GM04504 (cell line): Measurements from ENCODE around the gene SGK1.
"Not testable (repeated sequence)": the region's sequence is repeated elsewhere in the genome, so short reads cannot be mapped to it uniquely, and the experiment has no call there.

Experiments used
- DNase-seq: peaks from one replicate; pipeline ENCODE4 v3.0.0-alpha.2; 2012; ENCODE audit warnings: low read depth

Gene SGK1

DNA sequence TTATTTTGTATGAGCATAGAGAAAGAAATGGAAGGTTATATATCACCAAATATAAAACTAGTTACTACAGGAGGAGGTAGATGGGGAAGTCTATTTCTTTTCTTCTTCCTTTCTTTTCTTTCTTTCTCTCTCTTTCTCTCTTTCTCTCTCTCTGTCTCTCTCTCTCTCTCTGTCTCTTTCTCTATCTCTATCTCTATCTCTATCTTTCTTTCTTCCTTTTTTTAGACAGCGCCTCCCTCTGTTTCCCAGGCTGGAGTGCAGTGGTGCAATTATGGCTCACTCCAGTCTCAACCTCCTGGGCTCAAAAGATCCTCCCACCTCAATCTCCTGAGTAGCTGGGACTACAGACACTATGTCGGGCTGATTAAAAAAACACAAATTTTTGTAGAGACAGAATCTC is 10.2 kb upstream of the SGK1 start:
- DNase-seq, result no peak

- not testable (repeated sequence) for DNase-seq
These were observed 8.3 kb upstream of the SGK1 start for GRCh38 chr6:134326192-134326591.

DNA sequence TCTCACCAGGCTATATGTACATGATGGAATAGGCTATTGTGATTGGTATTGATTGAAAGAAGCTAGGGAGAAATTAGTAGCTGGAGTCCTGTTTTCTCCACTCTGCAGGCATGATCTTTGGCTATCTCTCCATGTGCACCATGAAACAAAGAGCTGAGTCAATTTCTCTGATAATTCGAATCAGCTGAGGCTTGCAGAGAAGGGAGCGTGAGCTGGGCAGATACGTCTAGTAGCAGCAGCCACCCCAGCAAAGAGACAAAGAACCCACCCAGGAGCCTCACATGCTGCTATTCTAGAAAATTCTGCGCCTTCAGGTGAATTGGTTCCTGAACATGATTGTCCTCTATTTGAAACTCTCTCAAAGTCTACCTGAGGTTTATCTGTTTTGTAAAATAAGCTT is 6.9 kb upstream of the SGK1 start:
- no peak for DNase-seq

GRCh38 chr6:134324141-134324540 is 6.2 kb upstream of the SGK1 start:
- DNase-seq, result no peak

DNA sequence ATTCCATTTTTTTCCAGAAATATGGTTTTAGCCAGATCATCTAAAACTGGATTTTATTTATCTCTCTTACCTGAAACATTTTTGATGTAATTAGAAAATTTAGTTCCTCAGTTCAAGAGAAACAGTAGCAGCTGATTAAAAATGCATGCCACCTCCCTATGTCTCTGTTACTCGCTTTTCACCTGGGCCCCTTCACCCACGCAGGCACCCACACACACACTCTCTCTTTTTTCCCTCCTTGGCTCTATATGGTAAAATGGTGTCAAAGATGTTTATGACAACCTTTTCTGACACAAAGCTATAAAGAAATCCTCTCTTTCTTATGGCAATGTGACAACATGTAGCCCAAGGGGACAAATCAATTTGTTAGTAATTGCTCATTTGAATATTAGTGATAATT is 5.8 kb upstream of the SGK1 start:
- no peak for DNase-seq

GRCh38 chr6:134323294-134323693 is 5.4 kb upstream of the SGK1 start:
- DNase-seq, result no peak

DNA sequence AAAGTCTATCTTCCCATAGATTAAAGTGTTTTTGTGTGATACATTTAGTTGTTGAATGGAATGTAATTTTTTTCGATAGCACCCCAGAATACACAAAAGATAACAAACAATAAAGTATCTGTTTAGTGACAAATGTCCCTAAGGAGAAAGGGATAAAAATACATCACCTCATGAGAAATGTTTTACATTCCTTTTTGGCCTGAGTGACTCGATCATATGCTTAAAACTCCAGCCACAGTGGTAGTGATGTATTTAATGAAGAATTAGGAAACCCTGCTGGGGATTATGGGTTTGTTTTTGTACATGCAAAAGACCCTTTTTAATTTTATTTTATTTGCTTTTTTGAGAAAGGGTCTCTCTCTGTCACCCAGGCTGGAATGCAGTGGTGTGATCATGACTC is 4.3 kb upstream of the SGK1 start:
- no peak for DNase-seq

DNA sequence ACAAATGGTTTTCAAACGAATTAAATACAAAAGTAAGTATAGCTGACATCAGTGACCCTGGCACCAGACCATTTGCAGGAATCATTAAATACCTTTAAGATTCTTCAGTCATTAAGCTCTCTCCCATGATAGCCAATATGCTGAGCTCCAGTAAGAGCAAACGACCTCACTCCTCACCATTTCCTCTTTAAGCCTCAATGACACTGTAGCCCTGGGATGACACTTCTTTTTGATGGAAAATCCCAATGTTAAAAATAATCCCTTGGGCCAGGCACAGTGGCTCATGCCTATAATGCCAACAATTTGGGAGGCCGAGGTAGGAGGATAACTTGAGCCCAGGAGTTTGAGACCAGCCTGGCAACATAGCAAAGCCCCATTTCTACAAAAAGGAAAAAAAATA is 3.3 kb upstream of the SGK1 start:
- DNase-seq, result no peak

DNA sequence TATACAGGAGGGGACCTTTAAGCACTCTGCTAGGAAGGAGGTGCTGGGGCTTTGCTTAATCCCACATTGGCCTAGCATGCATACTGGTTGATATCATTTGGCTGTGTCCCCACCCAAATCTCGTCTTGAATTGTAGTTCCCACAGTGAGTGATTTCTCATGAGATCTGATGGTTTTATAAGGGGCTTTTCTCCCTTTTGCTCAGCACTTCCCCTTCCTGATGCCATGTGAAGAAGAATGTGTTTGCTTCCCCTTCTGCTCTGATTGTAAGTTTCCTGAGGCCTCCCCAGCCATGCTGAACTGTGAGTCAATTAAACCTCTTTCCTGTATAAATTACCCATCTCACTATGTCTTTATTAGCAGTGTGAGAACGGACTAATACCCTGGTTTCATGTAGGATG is 1.8 kb upstream of the SGK1 start:
- not testable (repeated sequence) for DNase-seq

DNA sequence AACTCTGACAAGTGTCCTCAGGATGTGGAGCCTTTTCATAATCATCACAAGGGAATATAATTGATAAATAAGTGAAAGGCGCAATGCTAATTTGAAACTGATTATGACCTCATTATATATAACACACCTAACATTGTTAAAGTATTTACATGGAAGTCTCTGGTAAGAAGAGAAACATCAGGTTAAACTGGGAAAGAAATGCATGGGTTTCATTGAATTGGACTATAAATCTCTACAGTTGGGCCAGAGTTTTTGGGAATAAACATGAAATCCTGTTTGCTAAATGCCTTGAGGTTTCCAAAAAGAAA is 1.0 kb upstream of the SGK1 start:
- no peak for DNase-seq

- no peak for DNase-seq
These were observed 493 bp upstream of the SGK1 start for GRCh38 chr6:134318236-134318973.

DNA sequence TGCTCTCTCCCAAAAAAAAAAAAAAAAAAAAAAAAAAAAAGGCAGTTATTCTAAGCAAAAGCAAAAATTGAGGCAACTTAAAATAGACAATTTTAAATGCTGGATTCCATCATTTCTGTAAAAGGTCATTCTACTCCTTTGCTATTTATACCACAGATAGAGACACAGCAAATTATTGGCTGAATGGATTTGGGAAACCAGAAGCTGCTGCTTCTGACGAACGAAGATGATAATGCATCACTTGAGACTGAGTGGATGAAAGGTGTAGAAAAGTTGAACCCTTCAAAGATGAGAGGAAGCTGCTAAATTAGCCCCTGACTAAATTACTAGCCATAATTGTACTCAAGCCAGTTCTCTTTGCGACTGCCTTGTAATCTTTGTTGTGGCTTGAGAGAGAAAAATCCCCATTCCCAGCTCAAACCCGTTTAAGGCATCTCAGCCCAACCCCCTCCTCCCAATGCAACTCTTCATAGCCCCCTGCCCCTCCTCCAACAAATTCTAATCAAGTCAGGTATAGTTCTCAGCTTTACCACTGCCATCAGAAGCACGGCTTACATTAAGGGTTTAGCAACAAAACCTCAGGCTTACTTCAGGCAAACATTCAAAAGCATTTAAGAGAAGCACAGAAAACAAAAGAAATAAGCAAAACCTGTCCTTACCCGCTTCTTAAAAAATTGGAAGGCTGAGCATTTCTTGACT is 1.0 kb downstream of the SGK1 start:
- no peak for DNase-seq

DNA sequence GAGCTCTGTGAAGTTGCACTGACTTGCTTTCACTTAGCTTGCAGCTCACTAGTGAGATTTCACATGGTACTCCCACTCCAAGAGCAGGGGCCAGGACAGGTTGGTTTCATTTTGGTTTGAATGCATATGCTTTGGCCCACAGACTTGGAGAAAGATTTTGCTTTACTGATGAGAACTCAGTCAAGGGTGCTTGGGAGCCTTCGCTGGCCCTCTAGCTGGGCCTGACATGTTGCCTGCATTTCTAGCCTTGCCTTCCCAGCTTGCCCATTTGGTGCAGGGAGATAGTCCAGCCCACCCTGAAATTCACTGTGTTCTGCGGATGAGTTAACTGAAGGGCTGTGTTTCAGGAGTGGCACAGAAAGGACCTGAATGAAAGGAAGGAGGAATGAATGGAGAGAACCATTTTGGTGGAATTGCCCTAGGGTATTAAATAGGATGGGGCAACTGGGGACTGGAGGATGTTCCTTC is 1.9 kb downstream of the SGK1 start:
- DNase-seq, result no peak

GRCh38 chr6:134315189-134315588 is 2.7 kb downstream of the SGK1 start:
- no peak for DNase-seq

- DNase-seq, result no peak
These were observed 3.7 kb downstream of the SGK1 start for GRCh38 chr6:134314006-134314821.

DNA sequence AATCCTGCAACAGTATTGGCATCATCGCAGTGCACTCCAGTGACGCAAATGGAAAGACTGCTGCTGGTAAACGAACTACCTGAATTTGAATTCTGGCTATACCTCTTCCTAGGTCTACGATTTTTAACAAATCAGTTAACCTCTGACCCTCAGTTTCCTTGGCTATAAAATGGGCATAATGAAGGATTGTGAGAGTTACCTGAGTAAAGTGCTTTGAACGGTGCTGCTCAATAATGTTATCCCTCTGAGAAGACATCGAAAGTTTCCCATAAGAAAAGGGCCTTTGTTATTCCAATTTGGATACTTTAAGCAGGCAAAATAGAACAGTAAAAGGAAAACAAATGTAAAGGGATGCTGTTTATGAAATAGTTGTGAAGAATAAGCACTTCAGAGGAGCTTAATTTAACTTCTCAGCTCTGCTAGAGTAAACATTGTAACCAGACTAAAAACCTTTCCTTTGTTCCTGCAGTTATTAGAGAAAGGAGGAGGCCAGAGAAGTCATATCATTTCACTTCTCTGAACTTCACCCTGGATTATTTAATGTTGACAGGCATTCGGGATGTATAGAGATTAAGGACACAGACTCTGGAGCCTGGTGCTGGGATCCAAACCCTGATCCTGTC is 5.8 kb downstream of the SGK1 start:
- no peak for DNase-seq

GRCh38 chr6:134310817-134311216 is 7.1 kb downstream of the SGK1 start:
- DNase-seq, result no peak

GRCh38 chr6:134309983-134310605 is 7.8 kb downstream of the SGK1 start:
- DNase-seq, result no peak

DNA sequence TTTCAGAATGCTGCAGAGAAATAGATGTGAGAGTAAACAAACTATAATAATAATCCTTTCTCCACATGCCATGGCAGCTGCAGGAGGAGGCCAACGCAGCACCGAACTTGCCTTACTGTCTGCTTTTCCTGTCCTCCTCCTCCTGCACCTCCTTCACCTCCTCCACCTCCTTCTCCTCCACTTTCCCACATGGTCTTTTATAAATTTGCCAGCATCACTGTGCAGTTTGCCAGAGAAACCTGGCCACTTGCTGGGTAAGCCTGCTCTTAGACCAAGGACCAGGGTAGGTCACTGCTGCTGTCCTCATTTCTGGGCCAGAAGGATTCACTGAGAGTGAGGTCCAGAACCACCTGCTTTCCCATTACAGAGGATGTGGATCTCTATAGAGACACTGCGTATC is 8.7 kb downstream of the SGK1 start:
- no peak for DNase-seq

- DNase-seq, result no peak
These were observed 9.1 kb downstream of the SGK1 start for GRCh38 chr6:134308800-134309199.

- no peak for DNase-seq
These were observed 10.0 kb downstream of the SGK1 start for GRCh38 chr6:134307870-134308269.

DNA sequence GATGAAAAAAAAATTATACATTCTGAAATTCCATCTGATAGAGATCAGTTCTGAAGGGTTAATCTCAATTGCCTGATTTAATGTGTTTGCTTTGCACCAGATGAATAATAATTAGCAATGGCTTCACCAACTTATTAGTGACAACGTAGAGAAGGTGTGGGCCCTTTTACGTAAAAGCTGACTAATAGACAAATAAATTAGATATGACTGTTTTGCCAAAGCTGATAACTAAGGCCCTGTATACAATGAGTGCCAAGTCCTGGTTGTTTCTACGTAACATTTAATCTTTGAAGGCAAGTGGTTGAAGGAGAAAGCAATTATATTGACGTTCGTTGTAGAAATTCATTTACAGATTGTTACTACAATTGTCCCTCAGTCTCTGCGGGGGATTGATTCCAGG is 10.8 kb downstream of the SGK1 start:
- DNase-seq, result no peak
